ENCODE data around the gene RAD9A. TPM values are rescaled to one million over a fixed set of nuclear protein-coding genes. Genes with fewer than 3 reads are reported as not detected.

The RAD9A gene
- polyA plus RNA-seq, 1 of the 3 experiments (the other 2 are of a cell fraction) = 22.3 TPM

DNA sequence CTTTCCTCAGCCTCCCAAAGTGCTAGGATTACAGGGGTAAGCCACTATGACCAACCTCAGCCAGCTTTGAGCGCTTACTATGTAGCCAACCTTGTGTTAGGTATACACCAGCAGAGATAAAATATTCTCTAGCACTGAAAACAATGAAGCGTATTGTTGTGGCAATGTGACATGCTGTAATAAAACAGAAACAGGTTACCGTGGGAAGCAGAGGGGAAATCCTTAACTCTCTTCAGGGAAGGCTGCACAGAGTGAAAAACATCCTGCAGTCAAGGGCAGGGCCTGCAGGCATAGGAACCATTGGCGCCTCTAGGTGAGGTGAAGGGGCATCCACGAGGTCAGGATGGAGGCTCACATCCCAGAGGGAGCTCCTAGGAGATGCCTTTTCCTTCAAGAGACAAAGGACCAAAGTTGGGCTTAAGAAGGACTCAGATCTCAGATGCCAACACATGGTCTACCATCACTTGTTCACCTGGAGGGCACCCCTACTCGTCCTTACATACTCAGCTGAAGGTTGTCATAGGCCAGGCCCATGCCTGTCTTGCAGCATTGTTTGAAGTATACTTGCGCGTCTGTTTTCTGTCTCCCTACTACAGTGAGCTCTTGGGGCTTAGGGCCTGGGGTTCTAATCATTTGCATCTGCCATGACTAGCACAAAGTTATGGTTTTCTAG is 46.4 kb upstream of the RAD9A start:
- no peaks in the 10 kb centered on the region for H3K9me2 ChIP-seq
- CTCF ChIA-PET = interaction anchor here (0.7 to 7.4 kb wide), 33 partner anchors 8 to 290 kb away, joined by 3 to 116 read pairs (median 4); partner anchors contain the start of genes ANKRD13D, CLCF1, GPR152 and POLD4
- POLR2A ChIA-PET = interaction anchor here (0.6 kb wide), 1 partner anchor 45 kb away, joined by 3 read pairs; no protein-coding TSS in a partner anchor
- H4K20me1 ChIP-seq (ENCODE audit: insufficient read depth) = no peaks in the 10 kb centered on the region
- H3K4me3 ChIP-seq (ENCODE audit: low read depth in 2 of 2, low read length in 1 of 2) = no peak overlapping the region
- WGBS (ENCODE audit: low lambda C conversion rate) = 79% methylated on average over 8 of the region's 8 CpGs
- H3K27ac ChIP-seq (ENCODE audit: low read depth in 2 of 2, low read length in 1 of 2) = no peak overlapping the region
- no peaks in the 10 kb centered on the region for H3K79me2 ChIP-seq (ENCODE audit: insufficient read depth)
- no peak overlapping the region for H3K4me2 ChIP-seq
- H3K9me3 ChIP-seq = no peaks in the 10 kb centered on the region
- H3K27me3 ChIP-seq (ENCODE audit: insufficient read depth) = no peaks in the 10 kb centered on the region
- no peak for DNase-seq
- no peak overlapping the region for H3K9ac ChIP-seq
- peaks cover 5 to 29% of the 10 kb centered on the region in 2 experiments; a peak in 1 of 4 replicates for H3K4me1 ChIP-seq (ENCODE audit: control insufficient read depth in 1 of 2, insufficient read depth in 2 of 2, low read depth in 1 of 2, low read length in 1 of 2)
- no peak for TF ChIP-seq MAX (IDR thresholded peaks at IDR 0.05; ENCODE audit: low read depth)
- no peak for TF ChIP-seq RCOR1 (IDR thresholded peaks at IDR 0.05; ENCODE audit: low read length)
- no peak for TF ChIP-seq CHD2 (IDR thresholded peaks at IDR 0.05; ENCODE audit: low read length, partially characterized antibody)
- TF ChIP-seq TAF1 (IDR thresholded peaks at IDR 0.05; ENCODE audit: borderline replicate concordance, low read depth, low read length) = no peak
- TF ChIP-seq GATA2 (CRISPR knock-in tag; IDR thresholded peaks at IDR 0.05) = no peak
- TF ChIP-seq FOXM1 (IDR thresholded peaks at IDR 0.05; ENCODE audit: low read depth) = no peak
- H3K36me3 ChIP-seq (replicated peaks in 1 of 2; ENCODE audit: control insufficient read depth in 1 of 2, insufficient read depth in 2 of 2, low read length in 1 of 2) = peaks cover 0 to 6% of the 10 kb centered on the region in 2 experiments
- peaks cover 22% of the 10 kb centered on the region for H3F3A ChIP-seq (replicated peaks; ENCODE audit: insufficient read depth)
- no peak overlapping the region for H2AFZ ChIP-seq (ENCODE audit: low read depth)

GRCh38 chr11:67345920-67346819 is 45.6 kb upstream of the RAD9A start:
- H3K9me3 ChIP-seq = no peaks in the 10 kb centered on the region
- H4K20me1 ChIP-seq (ENCODE audit: insufficient read depth) = peaks cover 3% of the 10 kb centered on the region; the same call in 1 of the 2 replicates
- no peaks in the 10 kb centered on the region for H3K27me3 ChIP-seq (ENCODE audit: insufficient read depth)
- H3K4me3 ChIP-seq (ENCODE audit: low read depth in 2 of 2, low read length in 1 of 2) = no peak overlapping the region
- no peak overlapping the region for H3K27ac ChIP-seq (ENCODE audit: low read depth in 2 of 2, low read length in 1 of 2)
- H3K36me3 ChIP-seq (replicated peaks in 1 of 2; ENCODE audit: control insufficient read depth in 1 of 2, insufficient read depth in 2 of 2, low read length in 1 of 2) = peaks cover 0 to 6% of the 10 kb centered on the region in 2 experiments
- ChIA-PET POLR2A (no interaction called here), CTCF (interaction anchor here (0.7 to 7.4 kb wide), 39 partner anchors 8 to 292 kb away, joined by 3 to 116 read pairs (median 4); partner anchors contain the start of genes ANKRD13D, CLCF1, GPR152 and POLD4)
- H3K9ac ChIP-seq = no peak overlapping the region
- H3K4me1 ChIP-seq (ENCODE audit: control insufficient read depth in 1 of 2, insufficient read depth in 2 of 2, low read depth in 1 of 2, low read length in 1 of 2) = peaks cover 5 to 29% of the 10 kb centered on the region in 2 experiments; a peak in 1 of 4 replicates
- peak; percentile 10 for DNase-seq
- TF ChIP-seq, protein P1, sequence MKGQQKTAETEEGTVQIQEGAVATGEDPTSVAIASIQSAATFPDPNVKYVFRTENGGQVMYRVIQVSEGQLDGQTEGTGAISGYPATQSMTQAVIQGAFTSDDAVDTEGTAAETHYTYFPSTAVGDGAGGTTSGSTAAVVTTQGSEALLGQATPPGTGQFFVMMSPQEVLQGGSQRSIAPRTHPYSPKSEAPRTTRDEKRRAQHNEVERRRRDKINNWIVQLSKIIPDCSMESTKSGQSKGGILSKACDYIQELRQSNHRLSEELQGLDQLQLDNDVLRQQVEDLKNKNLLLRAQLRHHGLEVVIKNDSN (IDR thresholded peaks at IDR 0.05; ENCODE audit: borderline replicate concordance, low read depth) = no peak
- TF ChIP-seq, protein P2, sequence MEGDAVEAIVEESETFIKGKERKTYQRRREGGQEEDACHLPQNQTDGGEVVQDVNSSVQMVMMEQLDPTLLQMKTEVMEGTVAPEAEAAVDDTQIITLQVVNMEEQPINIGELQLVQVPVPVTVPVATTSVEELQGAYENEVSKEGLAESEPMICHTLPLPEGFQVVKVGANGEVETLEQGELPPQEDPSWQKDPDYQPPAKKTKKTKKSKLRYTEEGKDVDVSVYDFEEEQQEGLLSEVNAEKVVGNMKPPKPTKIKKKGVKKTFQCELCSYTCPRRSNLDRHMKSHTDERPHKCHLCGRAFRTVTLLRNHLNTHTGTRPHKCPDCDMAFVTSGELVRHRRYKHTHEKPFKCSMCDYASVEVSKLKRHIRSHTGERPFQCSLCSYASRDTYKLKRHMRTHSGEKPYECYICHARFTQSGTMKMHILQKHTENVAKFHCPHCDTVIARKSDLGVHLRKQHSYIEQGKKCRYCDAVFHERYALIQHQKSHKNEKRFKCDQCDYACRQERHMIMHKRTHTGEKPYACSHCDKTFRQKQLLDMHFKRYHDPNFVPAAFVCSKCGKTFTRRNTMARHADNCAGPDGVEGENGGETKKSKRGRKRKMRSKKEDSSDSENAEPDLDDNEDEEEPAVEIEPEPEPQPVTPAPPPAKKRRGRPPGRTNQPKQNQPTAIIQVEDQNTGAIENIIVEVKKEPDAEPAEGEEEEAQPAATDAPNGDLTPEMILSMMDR (IDR thresholded peaks at IDR 0.05) = peak; percentile 77
- TF ChIP-seq NRF1 (IDR thresholded peaks at IDR 0.05; ENCODE audit: low read depth, low read length) (no peak), ELF1 (IDR thresholded peaks at IDR 0.05) (no peak), NFIC (IDR thresholded peaks at IDR 0.05; ENCODE audit: borderline replicate concordance) (no peak), SMC3 (IDR thresholded peaks at IDR 0.05; ENCODE audit: low read depth, low read length) (peak; percentile 49; the same call in 1 of the 2 replicates), RAD21 (IDR thresholded peaks at IDR 0.05; ENCODE audit: low read length) (peak; percentile 66)
- H3K4me2 ChIP-seq = no peak overlapping the region
- peaks cover 22% of the 10 kb centered on the region for H3F3A ChIP-seq (replicated peaks; ENCODE audit: insufficient read depth)
- H3K79me2 ChIP-seq (ENCODE audit: insufficient read depth) = no peaks in the 10 kb centered on the region
- no peaks in the 10 kb centered on the region for H3K9me2 ChIP-seq
- H2AFZ ChIP-seq (ENCODE audit: low read depth) = no peak overlapping the region
- WGBS (ENCODE audit: low lambda C conversion rate) = 67% methylated on average over 7 of the region's 7 CpGs
